IPS DF 6.9 (cell line): ENCODE data around the gene LGALS12.
"Not testable (repeated sequence)": the region's sequence is repeated elsewhere in the genome, so short reads cannot be mapped to it uniquely, and the experiment has no call there.

Source experiments
- DNase-seq: peaks from one replicate; pipeline ENCODE4 v3.0.0-alpha.2; 2013; ENCODE audit warnings: low read depth, low spot score
- H3K27ac ChIP-seq: one replicate; pipeline ENCODE4 v1.5.1; 2013; ENCODE audit warnings: low read length, control low read depth
- H3K27me3 ChIP-seq: 2 replicates; pipeline ENCODE4 v1.6.1; 2013; ENCODE audit warnings: mild to moderate bottlenecking, low read length; ENCODE audit not compliant: control insufficient read depth, insufficient read depth
- H3K36me3 ChIP-seq: 2 replicates; pipeline ENCODE4 v1.6.1; 2013; ENCODE audit warnings: low read length; ENCODE audit not compliant: control insufficient read depth, insufficient read depth
- H3K4me1 ChIP-seq: 2 replicates; pipeline ENCODE4 v1.6.1; 2013; ENCODE audit warnings: low read length; ENCODE audit not compliant: control insufficient read depth, insufficient read depth
- H3K4me3 ChIP-seq: 2 replicates; pipeline ENCODE4 v1.5.1; 2013; ENCODE audit warnings: mild to moderate bottlenecking, low read length
- H3K9me3 ChIP-seq: 2 replicates; pipeline ENCODE4 v1.6.1; 2013; ENCODE audit warnings: low read length, inconsistent platforms; ENCODE audit not compliant: control insufficient read depth, insufficient read depth
- WGBS: extraction: QIAGEN DNeasy Blood & Tissue Kit; methylation state at CpG from one replicate; pipeline ENCODE4 v1.1.7; 2013; ENCODE audit warnings: mixed read lengths, missing lambda C conversion rate; ENCODE audit not compliant: insufficient read length, insufficient coverage; 5-methylcytosine and 5-hydroxymethylcytosine counted together

LGALS12 gene

GRCh38 chr11:63531074-63531792 lies 25.3 kb downstream of the LGALS12 start:
- peak; percentile 64 for DNase-seq
- not testable (repeated sequence) for H3K4me1 ChIP-seq
- no CpG with 5 or more reads among the region's 6 CpGs for whole genome bisulfite sequencing

DNA sequence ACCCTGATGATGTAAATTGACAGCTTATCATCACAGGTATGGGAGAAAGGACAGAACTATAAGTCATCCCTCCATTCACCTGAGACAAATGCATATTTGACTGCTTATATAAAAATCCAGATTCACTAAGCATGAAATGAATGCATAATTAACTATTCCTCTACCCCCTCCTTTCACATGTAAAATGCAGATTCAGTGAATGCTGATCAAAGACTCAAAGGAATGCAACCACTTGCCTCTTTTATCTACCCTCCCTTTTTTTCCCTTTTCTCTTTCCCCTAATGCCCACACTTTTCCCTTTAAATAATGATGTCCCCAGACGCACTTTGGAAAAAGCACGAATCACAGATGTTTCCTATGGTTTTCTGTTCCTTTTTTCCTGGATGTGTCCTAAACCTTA lies 26.2 kb downstream of the LGALS12 start:
- H3K4me3 ChIP-seq: no peak overlapping the region
- DNase-seq: no peak
- no CpG with 5 or more reads among the region's 2 CpGs for WGBS
- no peaks in the 10 kb centered on the region for H3K9me3 ChIP-seq
- no peaks in the 10 kb centered on the region for H3K36me3 ChIP-seq
- H3K4me1 ChIP-seq: peaks cover 3% of the 10 kb centered on the region; the same call in 1 of the 2 replicates
- no peak overlapping the region for H3K27ac ChIP-seq
- H3K27me3 ChIP-seq: no peaks in the 10 kb centered on the region

More at GRCh38 chr11:63531074-63531792, 25.3 kb downstream of the LGALS12 start:
- H3K27ac ChIP-seq, H3K4me3 ChIP-seq, H3K27me3 ChIP-seq, H3K36me3 ChIP-seq, H3K9me3 ChIP-seq: not testable (repeated sequence)

DNA sequence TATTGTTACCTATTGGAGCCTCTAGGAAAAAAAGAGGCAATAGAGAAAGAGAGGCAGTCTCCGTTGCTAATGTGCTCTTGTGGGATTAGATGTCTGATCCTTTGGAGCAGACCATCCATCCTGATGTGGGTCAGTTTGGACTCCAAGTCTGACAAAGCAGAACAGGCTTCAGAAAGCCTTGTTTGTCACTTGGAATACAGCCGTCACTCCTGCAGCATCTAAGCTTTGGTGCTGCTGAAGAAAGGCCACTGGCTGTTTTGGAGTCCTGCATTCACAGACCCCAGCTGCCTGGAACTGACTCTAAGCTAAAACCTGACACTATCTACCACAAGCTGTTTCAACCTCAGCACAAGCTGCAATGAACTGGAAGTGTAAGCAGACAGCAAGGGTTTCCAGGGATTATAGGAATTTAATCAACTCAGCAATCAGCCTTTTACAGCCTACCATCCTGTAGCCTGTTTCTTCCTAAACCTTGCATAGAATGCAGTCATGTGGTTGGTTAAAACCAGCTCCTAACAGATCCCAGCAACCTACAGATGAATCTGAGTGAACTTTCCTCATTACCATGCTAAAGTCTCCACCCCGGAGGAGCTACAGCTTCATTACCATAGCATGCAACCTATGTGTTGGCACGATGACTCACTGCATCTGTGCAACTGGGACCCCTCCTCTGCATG lies 27.1 kb downstream of the LGALS12 start:
- WGBS: no CpG with 5 or more reads among the region's 4 CpGs
- no peak for DNase-seq
- H3K4me3 ChIP-seq: no peak overlapping the region
- H3K27me3 ChIP-seq: no peaks in the 10 kb centered on the region
- no peaks in the 10 kb centered on the region for H3K9me3 ChIP-seq
- H3K4me1 ChIP-seq: peaks cover 3% of the 10 kb centered on the region; the same call in 1 of the 2 replicates
- no peaks in the 10 kb centered on the region for H3K36me3 ChIP-seq
- H3K27ac ChIP-seq: no peak overlapping the region

DNA sequence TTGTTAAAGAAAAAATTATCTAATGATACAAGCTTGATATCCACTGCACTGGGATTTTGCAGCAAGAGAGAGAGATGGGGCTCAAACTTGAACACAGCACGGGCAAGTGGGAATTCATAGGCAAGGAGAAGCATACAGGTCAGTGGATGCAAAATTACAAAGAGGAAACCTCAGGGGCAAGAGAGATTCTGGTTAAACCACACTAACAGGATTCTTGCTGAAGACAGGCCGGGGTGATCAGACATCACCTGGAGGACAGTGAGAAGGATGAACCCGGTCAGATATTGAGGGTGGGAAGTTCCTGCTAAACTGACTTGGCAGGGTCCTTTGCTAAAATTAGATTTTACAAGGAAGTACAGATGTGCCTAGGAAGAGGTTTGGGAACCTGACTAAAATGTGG lies 28.2 kb downstream of the LGALS12 start:
- DNase-seq: no peak
- no peaks in the 10 kb centered on the region; the same call in 1 of the 2 replicates for H3K4me1 ChIP-seq

GRCh38 chr11:63534895-63535461 lies 29.1 kb downstream of the LGALS12 start:
- Histone ChIP-seq H3K4me1 (no peaks in the 10 kb centered on the region; the same call in 1 of the 2 replicates), H3K9me3 (no peaks in the 10 kb centered on the region), H3K27ac (no peak overlapping the region), H3K36me3 (no peaks in the 10 kb centered on the region), H3K4me3 (no peak overlapping the region), H3K27me3 (no peaks in the 10 kb centered on the region)
- no CpG with 5 or more reads among the region's 5 CpGs for WGBS
- no peak for DNase-seq

More for the DNA sequence above, 28.2 kb downstream of the LGALS12 start:
- no peaks in the 10 kb centered on the region for H3K27me3 ChIP-seq
- WGBS: no CpG with 5 or more reads among the region's 3 CpGs
- H3K9me3 ChIP-seq: no peaks in the 10 kb centered on the region
- no peaks in the 10 kb centered on the region for H3K36me3 ChIP-seq
- no peak overlapping the region for H3K27ac ChIP-seq
- H3K4me3 ChIP-seq: no peak overlapping the region

DNA sequence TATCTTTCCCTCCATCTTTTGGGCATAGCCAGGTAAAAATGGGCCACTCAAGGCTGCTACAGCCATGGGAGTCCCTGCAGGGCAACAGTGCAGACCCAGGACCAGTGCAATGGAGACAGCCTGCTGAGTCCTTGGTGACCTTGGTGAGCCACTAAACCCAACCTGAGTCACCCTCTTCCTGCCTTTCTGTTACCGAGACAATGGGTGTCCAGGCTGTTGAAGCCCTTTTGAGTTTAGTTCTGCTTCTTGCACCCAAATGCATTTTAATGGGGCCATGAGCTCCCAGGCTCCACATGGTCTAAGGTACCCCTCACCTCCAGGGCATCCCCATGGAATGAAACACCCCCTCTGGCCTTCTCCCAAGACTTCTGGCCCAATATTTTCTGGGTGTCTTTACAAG lies 29.9 kb downstream of the LGALS12 start:
- Histone ChIP-seq H3K9me3 (no peaks in the 10 kb centered on the region), H3K4me3 (no peak overlapping the region), H3K4me1 (no peaks in the 10 kb centered on the region; the same call in 1 of the 2 replicates), H3K36me3 (no peaks in the 10 kb centered on the region), H3K27me3 (no peaks in the 10 kb centered on the region), H3K27ac (no peak overlapping the region)
- no peak for DNase-seq
- WGBS: no CpG with 5 or more reads among the region's 1 CpG

DNA sequence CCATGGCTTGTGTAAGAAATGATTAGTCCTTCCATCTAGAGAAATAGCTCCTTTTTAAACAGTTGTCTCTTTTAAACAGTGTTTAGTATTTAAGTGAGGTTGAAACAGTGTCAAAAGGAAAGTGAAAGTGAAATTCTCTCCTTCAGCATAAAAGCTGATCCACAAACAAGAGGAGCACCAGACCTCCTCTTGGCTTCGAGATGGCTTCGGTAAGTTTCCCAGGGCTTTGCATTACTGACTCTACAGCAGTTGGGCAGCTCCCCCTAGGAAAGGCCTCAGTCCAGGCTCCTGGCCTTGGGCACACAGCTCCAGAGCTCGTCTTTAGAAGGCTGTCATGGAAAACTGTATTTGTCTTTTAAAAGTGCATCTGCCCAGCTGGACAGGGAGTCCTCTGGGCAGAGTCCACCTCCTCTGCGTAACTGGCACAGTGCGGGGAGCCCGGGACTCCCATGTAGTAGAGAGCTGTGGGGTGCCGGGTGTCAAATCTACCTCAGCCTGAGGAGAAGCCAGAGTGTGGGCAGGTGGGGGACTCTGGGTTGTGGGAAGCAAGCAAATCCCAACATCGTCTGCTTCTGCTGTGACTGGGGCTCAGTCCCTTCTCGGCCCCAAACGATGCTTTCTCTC lies 30.9 kb downstream of the LGALS12 start, which contains the start of gene PLAAT4:
Gene PLAAT4, plus strand, starts transcription at position 140 of the 624 bp plus-strand sequence. Its CDS starts 61 bp downstream, at position 201.
- DNase-seq: no peak
- no CpG with 5 or more reads among the region's 10 CpGs for WGBS
- H3K4me3 ChIP-seq: no peak within 1 kb of the TSS

GRCh38 chr11:63537293-63538101 lies 31.6 kb downstream of the LGALS12 start:
- H3K4me1 ChIP-seq: no peaks in the 10 kb centered on the region; the same call in 1 of the 2 replicates
- DNase-seq: no peak
- WGBS: no CpG with 5 or more reads among the region's 8 CpGs
- H3K27me3 ChIP-seq: no peaks in the 10 kb centered on the region
- no peak overlapping the region for H3K4me3 ChIP-seq
- no peaks in the 10 kb centered on the region for H3K36me3 ChIP-seq
- no peaks in the 10 kb centered on the region for H3K9me3 ChIP-seq
- H3K27ac ChIP-seq: no peak overlapping the region

More for the DNA sequence above, 30.9 kb downstream of the LGALS12 start, which contains the start of gene PLAAT4:
- Histone ChIP-seq H3K27ac (no peak within 1 kb of the TSS), H3K36me3 (no peaks in the 10 kb centered on the region), H3K4me1 (no peaks in the 10 kb centered on the region; the same call in 1 of the 2 replicates), H3K27me3 (no peaks in the 10 kb centered on the region), H3K9me3 (no peaks in the 10 kb centered on the region)

GRCh38 chr11:63542506-63542905 lies 36.6 kb downstream of the LGALS12 start:
- DNase-seq, H3K4me3 ChIP-seq, H3K36me3 ChIP-seq, H3K27ac ChIP-seq, H3K9me3 ChIP-seq, H3K27me3 ChIP-seq, H3K4me1 ChIP-seq: not testable (repeated sequence)
- WGBS: no CpG with 5 or more reads among the region's 2 CpGs
